SU-DHL-6 (cell line): Measurements from ENCODE around the gene ANKRD66.

ENCODE experiments used
- H2AFZ ChIP-seq: fragments of 200-600 bp; sonication (generic); 2 replicates; pipeline ENCODE4 v1.6.1; 2014; ENCODE audit warnings: low read depth, mild to moderate bottlenecking, moderate library complexity, mixed read lengths, antibody characterized with exemption, low read length; ENCODE audit not compliant: severe bottlenecking
- H3F3A ChIP-seq: fragments of 200-600 bp; shearing (Covaris generic); 2 replicates; pipeline ENCODE4 v1.6.0; 2016; ENCODE audit warnings: antibody characterized with exemption, mild to moderate bottlenecking; ENCODE audit not compliant: insufficient read depth
- H3K27ac ChIP-seq: fragments of 200-600 bp; sonication (generic); 2 replicates; pipeline ENCODE4 v1.5.1; 2016; ENCODE audit warnings: low read depth, mild to moderate bottlenecking, low read length, moderate library complexity, mixed read lengths
- H3K27me3 ChIP-seq: fragments of 200-600 bp; sonication (generic), shearing (Covaris generic); 2 replicates; pipeline ENCODE4 v1.6.0; 2014; ENCODE audit warnings: mild to moderate bottlenecking, low read length
- H3K36me3 ChIP-seq: fragments of 200-600 bp; sonication (generic); 2 replicates; pipeline ENCODE4 v1.6.1; 2014; ENCODE audit warnings: mild to moderate bottlenecking, low read length, mixed read lengths
- H3K4me2 ChIP-seq: fragments of 300-600, 200-600 bp; shearing (Covaris generic), sonication (generic); 2 replicates; pipeline ENCODE4 v1.6.0; 2014; ENCODE audit warnings: low read length, low read depth, mild to moderate bottlenecking; ENCODE audit not compliant: poor library complexity, severe bottlenecking
- H3K4me3 ChIP-seq: fragments of 200-600 bp; sonication (generic); 2 replicates; pipeline ENCODE4 v1.5.1; 2014; ENCODE audit warnings: antibody characterized with exemption, low read length, mild to moderate bottlenecking, mixed read lengths; ENCODE audit not compliant: insufficient read depth, poor library complexity, severe bottlenecking
- H3K79me2 ChIP-seq: fragments of 200-600 bp; sonication (generic); 2 replicates; pipeline ENCODE4 v1.6.1; 2014; ENCODE audit warnings: mild to moderate bottlenecking, low read length, moderate library complexity; ENCODE audit not compliant: insufficient read depth
- H3K9ac ChIP-seq: fragments of 200-600 bp; sonication (generic); 2 replicates; pipeline ENCODE4 v1.7.0; 2014; ENCODE audit warnings: mild to moderate bottlenecking, low read length
- H3K9me2 ChIP-seq: fragments of 200-600 bp; sonication (generic); replicated peaks from 2 replicates; pipeline ENCODE4 v1.6.1; 2014; ENCODE audit warnings: low read length; ENCODE audit not compliant: insufficient read depth
- H3K9me3 ChIP-seq: fragments of 200-600 bp; sonication (generic); 2 replicates; pipeline ENCODE4 v1.6.1; 2014; ENCODE audit warnings: low read length, mixed read lengths; ENCODE audit not compliant: insufficient read depth
- H4K20me1 ChIP-seq: fragments of 200-600 bp; sonication (generic); 2 replicates; pipeline ENCODE4 v1.6.1; 2014; ENCODE audit warnings: low read depth, mild to moderate bottlenecking, antibody characterized with exemption, low read length, moderate library complexity, mixed read lengths
- EZH2phosphoT487 ChIP-seq: fragments of 200-600 bp; sonication (generic), shearing (Covaris generic); conservative IDR thresholded peaks from 2 replicates; pipeline ENCODE4 v1.6.1; 2018; ENCODE audit warnings: mild to moderate bottlenecking, antibody characterized with exemption, low read length, moderate library complexity, mixed read lengths
- TF ChIP-seq, protein P1 (sequence below): fragments of 200-600 bp; sonication (generic); IDR thresholded peaks from one replicate; pipeline ENCODE4 v1.5.1; 2017; ENCODE audit warnings: antibody characterized with exemption, mild to moderate bottlenecking, low read length, moderate library complexity; ENCODE audit not compliant: insufficient read depth, poor library complexity, severe bottlenecking

Gene ANKRD66

GRCh38 chr6:46789434-46790354, 43.0 kb downstream of the ANKRD66 start:
- Histone ChIP-seq H4K20me1 (no peaks in the 10 kb centered on the region), H3K9me3 (no peaks in the 10 kb centered on the region), H3K9me2 (no peaks in the 10 kb centered on the region), H3K36me3 (no peaks in the 10 kb centered on the region), H2AFZ (no peak overlapping the region), H3K27ac (no peak overlapping the region), H3K4me3 (no peak overlapping the region), H3K79me2 (no peaks in the 10 kb centered on the region), H3K27me3 (no peaks in the 10 kb centered on the region), H3K4me2 (no peak overlapping the region), H3F3A (no peaks in the 10 kb centered on the region), H3K9ac (no peak overlapping the region)
- TF ChIP-seq, protein P1, sequence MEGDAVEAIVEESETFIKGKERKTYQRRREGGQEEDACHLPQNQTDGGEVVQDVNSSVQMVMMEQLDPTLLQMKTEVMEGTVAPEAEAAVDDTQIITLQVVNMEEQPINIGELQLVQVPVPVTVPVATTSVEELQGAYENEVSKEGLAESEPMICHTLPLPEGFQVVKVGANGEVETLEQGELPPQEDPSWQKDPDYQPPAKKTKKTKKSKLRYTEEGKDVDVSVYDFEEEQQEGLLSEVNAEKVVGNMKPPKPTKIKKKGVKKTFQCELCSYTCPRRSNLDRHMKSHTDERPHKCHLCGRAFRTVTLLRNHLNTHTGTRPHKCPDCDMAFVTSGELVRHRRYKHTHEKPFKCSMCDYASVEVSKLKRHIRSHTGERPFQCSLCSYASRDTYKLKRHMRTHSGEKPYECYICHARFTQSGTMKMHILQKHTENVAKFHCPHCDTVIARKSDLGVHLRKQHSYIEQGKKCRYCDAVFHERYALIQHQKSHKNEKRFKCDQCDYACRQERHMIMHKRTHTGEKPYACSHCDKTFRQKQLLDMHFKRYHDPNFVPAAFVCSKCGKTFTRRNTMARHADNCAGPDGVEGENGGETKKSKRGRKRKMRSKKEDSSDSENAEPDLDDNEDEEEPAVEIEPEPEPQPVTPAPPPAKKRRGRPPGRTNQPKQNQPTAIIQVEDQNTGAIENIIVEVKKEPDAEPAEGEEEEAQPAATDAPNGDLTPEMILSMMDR, result no peak
- TF ChIP-seq EZH2phosphoT487, result no peak

- Histone ChIP-seq H3K9me2 (no peaks in the 10 kb centered on the region), H3K4me2 (no peak overlapping the region), H3K27ac (no peak overlapping the region), H3F3A (no peaks in the 10 kb centered on the region), H4K20me1 (no peaks in the 10 kb centered on the region), H3K79me2 (no peaks in the 10 kb centered on the region), H2AFZ (no peak overlapping the region), H3K9ac (no peak overlapping the region), H3K36me3 (no peaks in the 10 kb centered on the region), H3K27me3 (no peaks in the 10 kb centered on the region), H3K9me3 (no peaks in the 10 kb centered on the region), H3K4me3 (no peak overlapping the region)
- TF ChIP-seq EZH2phosphoT487, result no peak
- TF ChIP-seq, protein P1, result no peak
These were observed 43.7 kb downstream of the ANKRD66 start for GRCh38 chr6:46790355-46790874.

DNA sequence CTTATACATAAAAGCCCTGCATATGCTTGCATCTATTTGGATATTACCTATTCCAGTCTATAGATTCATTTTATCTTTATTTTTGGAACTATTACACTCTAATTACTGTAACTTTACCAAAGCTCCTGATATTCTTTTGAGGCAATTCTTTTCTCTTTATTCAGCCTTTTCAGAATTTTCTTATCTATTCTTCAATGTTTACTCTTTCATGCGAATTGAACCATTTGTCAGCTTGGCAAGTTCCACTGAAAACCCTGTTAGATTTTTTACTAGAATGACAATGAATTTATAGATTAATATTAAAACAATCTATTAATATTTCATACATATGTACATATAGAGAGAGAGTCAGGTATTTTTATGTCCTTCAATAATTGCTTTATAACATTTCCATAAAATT, 45.9 kb downstream of the ANKRD66 start:
- H3K27me3 ChIP-seq, result no peaks in the 10 kb centered on the region
- no peaks in the 10 kb centered on the region for H3F3A ChIP-seq
- H3K9me3 ChIP-seq, result no peaks in the 10 kb centered on the region
- H3K79me2 ChIP-seq, result no peaks in the 10 kb centered on the region
- H4K20me1 ChIP-seq, result no peaks in the 10 kb centered on the region
- no peak overlapping the region for H3K4me2 ChIP-seq
- no peaks in the 10 kb centered on the region for H3K9me2 ChIP-seq
- no peak overlapping the region for H3K9ac ChIP-seq
- TF ChIP-seq, protein P1, result no peak
- no peak for TF ChIP-seq EZH2phosphoT487
- H2AFZ ChIP-seq, result no peak overlapping the region
- no peak overlapping the region for H3K27ac ChIP-seq
- no peak overlapping the region for H3K4me3 ChIP-seq
- no peaks in the 10 kb centered on the region for H3K36me3 ChIP-seq
